ENCODE measurements around the gene UTS2.

DNA sequence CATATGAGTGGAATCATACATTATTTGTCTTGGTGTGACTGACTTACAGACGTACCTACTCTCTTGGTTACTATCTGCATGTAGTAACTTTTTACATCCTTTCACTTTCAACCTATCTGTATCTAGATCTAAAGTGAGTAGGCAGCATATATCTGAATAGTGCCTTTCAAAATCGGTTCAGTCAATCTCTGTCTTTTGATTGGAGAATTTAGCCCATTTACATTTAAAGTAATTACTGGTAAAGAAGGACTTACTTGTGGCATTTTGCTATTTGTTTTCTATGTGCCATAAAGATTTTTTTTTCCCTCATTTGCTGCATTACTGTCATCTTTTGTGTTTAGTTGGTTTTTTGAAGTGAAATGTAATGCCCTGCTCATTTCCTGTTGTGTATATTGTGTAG lies 14.2 kb downstream of the UTS2 start:
- TF ChIP-seq, protein P1, sequence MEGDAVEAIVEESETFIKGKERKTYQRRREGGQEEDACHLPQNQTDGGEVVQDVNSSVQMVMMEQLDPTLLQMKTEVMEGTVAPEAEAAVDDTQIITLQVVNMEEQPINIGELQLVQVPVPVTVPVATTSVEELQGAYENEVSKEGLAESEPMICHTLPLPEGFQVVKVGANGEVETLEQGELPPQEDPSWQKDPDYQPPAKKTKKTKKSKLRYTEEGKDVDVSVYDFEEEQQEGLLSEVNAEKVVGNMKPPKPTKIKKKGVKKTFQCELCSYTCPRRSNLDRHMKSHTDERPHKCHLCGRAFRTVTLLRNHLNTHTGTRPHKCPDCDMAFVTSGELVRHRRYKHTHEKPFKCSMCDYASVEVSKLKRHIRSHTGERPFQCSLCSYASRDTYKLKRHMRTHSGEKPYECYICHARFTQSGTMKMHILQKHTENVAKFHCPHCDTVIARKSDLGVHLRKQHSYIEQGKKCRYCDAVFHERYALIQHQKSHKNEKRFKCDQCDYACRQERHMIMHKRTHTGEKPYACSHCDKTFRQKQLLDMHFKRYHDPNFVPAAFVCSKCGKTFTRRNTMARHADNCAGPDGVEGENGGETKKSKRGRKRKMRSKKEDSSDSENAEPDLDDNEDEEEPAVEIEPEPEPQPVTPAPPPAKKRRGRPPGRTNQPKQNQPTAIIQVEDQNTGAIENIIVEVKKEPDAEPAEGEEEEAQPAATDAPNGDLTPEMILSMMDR (IDR thresholded peaks at IDR 0.05): no peak
- TF ChIP-seq, protein P2, sequence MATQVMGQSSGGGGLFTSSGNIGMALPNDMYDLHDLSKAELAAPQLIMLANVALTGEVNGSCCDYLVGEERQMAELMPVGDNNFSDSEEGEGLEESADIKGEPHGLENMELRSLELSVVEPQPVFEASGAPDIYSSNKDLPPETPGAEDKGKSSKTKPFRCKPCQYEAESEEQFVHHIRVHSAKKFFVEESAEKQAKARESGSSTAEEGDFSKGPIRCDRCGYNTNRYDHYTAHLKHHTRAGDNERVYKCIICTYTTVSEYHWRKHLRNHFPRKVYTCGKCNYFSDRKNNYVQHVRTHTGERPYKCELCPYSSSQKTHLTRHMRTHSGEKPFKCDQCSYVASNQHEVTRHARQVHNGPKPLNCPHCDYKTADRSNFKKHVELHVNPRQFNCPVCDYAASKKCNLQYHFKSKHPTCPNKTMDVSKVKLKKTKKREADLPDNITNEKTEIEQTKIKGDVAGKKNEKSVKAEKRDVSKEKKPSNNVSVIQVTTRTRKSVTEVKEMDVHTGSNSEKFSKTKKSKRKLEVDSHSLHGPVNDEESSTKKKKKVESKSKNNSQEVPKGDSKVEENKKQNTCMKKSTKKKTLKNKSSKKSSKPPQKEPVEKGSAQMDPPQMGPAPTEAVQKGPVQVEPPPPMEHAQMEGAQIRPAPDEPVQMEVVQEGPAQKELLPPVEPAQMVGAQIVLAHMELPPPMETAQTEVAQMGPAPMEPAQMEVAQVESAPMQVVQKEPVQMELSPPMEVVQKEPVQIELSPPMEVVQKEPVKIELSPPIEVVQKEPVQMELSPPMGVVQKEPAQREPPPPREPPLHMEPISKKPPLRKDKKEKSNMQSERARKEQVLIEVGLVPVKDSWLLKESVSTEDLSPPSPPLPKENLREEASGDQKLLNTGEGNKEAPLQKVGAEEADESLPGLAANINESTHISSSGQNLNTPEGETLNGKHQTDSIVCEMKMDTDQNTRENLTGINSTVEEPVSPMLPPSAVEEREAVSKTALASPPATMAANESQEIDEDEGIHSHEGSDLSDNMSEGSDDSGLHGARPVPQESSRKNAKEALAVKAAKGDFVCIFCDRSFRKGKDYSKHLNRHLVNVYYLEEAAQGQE (IDR thresholded peaks at IDR 0.05; ENCODE audit: insufficient read depth in 1 of 2, low read depth in 2 of 2, low read length in 1 of 2): no peak
- no peak for TF ChIP-seq POLR2AphosphoS5 (IDR thresholded peaks at IDR 0.05; ENCODE audit: low read depth, low read length)
- no peak for TF ChIP-seq TCF7L2 (IDR thresholded peaks at IDR 0.05; ENCODE audit: low read depth, low read length)
- TF ChIP-seq SIN3A (IDR thresholded peaks at IDR 0.05; ENCODE audit: borderline replicate concordance, insufficient read depth, low read depth, low read length): no peak

Data from Panc1 (cell line).